ENCODE data around the gene ATP1B1. TPM values are rescaled to one million over a fixed set of nuclear protein-coding genes. Genes with fewer than 3 reads are reported as not detected.

Gene ATP1B1
- total RNA-seq, 2 donors from 2014 or later, result 200 to 342 TPM

DNA sequence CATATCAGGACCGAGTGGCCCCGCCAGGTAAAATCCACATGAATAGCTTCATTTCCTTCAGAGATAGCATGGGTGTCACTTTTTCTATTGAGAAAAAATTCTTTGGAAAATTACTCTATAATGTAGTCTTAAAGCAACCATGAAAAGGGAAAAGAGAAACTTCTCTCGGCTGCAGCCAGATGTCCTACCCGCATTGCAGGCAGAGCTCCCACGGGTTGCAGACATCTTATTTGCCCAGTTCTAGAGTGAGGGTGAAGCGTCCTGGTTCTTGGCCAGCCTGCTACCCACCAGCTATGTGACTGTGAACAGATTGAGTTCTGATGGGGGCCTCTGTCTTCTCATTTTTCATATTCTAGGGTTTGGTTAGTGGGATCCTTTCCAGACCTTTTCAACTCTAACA, 5.0 kb downstream of the ATP1B1 start:
- H3K27ac ChIP-seq, result peak overlapping the region; percentile 53 to 96
- TF ChIP-seq, protein P1, sequence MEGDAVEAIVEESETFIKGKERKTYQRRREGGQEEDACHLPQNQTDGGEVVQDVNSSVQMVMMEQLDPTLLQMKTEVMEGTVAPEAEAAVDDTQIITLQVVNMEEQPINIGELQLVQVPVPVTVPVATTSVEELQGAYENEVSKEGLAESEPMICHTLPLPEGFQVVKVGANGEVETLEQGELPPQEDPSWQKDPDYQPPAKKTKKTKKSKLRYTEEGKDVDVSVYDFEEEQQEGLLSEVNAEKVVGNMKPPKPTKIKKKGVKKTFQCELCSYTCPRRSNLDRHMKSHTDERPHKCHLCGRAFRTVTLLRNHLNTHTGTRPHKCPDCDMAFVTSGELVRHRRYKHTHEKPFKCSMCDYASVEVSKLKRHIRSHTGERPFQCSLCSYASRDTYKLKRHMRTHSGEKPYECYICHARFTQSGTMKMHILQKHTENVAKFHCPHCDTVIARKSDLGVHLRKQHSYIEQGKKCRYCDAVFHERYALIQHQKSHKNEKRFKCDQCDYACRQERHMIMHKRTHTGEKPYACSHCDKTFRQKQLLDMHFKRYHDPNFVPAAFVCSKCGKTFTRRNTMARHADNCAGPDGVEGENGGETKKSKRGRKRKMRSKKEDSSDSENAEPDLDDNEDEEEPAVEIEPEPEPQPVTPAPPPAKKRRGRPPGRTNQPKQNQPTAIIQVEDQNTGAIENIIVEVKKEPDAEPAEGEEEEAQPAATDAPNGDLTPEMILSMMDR (IDR thresholded peaks at IDR 0.05), result peak in 1 of 2 donors; percentile 13
- DNase-seq (ENCODE audit: low spot score), result no peak
- no peaks in the 10 kb centered on the region for H3K27me3 ChIP-seq
- H3K9me3 ChIP-seq, result no peaks in the 10 kb centered on the region
- no peak overlapping the region for H3K4me3 ChIP-seq
- H3K4me1 ChIP-seq, result peaks cover 0 to 72% of the 10 kb centered on the region in 2 donors
- H3K36me3 ChIP-seq, result peaks cover 37% of the 10 kb centered on the region

- DNase-seq (ENCODE audit: low spot score), result no peak
- Histone ChIP-seq H3K36me3 (peaks cover 43% of the 10 kb centered on the region), H3K27me3 (no peaks in the 10 kb centered on the region), H3K9me3 (no peaks in the 10 kb centered on the region), H3K27ac (peak overlapping the region; percentile 53 to 96), H3K4me3 (no peak overlapping the region), H3K4me1 (peaks cover 0 to 80% of the 10 kb centered on the region in 2 donors)
- TF ChIP-seq, protein P1 (IDR thresholded peaks at IDR 0.05), result no peak
Observed at GRCh38 chr1:169112241-169112640, 5.8 kb downstream of the ATP1B1 start.

DNA sequence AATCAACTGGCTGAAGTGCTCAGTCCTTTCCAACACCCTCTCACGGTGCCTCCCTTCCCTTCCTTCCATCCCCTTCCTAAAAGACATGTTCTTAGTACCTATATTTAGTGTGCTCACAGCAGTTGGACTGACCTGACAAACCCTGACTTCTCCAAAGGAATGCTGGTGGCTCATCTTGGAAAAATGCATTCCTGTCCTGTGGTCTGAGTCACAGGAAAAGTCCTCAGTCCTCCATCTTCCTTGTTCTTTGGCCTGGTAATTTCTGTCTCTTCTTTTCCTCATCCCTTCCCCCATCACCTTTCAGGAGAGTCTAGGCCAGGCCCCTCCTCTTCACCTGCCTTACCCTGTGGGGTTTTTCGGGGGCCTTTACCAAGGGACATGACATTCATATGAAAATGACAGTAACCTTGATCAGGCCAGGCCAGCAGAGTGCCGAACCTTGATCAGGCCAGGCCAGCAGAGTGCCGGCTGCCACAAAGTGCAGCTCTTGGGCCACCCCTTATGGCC, 7.2 kb downstream of the ATP1B1 start:
- TF ChIP-seq, protein P1 (IDR thresholded peaks at IDR 0.05), result no peak
- H3K4me1 ChIP-seq, result peaks cover 0 to 91% of the 10 kb centered on the region in 2 donors
- H3K27me3 ChIP-seq, result no peaks in the 10 kb centered on the region
- no peak overlapping the region for H3K4me3 ChIP-seq
- no peaks in the 10 kb centered on the region for H3K9me3 ChIP-seq
- no peak for DNase-seq (ENCODE audit: low spot score)
- peak overlapping the region; percentile 53 to 96 for H3K27ac ChIP-seq
- H3K36me3 ChIP-seq, result peaks cover 47% of the 10 kb centered on the region

DNA sequence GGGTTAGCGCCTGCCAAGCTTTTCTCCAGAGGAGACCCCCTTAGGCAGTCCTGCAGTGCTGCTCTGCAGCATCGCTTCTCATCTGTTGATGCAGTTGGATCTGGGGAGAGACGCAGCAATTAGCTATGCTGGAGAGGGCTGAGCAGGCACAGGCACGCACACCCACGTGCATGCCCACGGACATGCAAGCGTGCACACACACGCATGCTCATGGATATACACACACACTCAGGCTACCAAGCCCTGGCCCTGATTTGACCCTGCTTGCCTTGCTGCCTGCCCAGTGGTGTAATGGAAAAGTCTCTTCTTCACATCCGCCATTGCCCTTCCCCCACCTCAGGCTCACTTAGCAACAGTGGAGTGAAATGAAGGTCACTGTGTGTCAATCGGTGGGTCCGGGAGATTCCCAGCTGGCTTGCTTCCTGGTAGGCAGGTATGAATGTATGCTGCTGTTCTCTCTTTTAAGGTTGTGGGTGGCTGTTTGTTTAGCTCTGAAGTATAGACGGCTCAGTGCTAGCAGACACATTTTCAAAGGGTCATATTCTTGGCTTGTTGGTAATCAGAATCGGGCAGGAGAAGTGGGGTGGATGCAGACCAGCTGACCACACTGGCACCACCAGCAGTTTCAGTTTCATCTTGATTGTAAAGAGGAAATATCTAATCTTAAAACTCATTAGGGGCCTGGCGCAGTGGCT, 9.5 kb downstream of the ATP1B1 start:
- Histone ChIP-seq H3K9me3 (no peaks in the 10 kb centered on the region), H3K27ac (peak overlapping the region; percentile 43 to 96), H3K4me1 (peaks cover 0 to 81% of the 10 kb centered on the region in 2 donors), H3K4me3 (no peak overlapping the region), H3K36me3 (peaks cover 47% of the 10 kb centered on the region), H3K27me3 (no peaks in the 10 kb centered on the region)
- TF ChIP-seq, protein P1 (IDR thresholded peaks at IDR 0.05), result no peak
- DNase-seq (ENCODE audit: low spot score), result no peak

DNA sequence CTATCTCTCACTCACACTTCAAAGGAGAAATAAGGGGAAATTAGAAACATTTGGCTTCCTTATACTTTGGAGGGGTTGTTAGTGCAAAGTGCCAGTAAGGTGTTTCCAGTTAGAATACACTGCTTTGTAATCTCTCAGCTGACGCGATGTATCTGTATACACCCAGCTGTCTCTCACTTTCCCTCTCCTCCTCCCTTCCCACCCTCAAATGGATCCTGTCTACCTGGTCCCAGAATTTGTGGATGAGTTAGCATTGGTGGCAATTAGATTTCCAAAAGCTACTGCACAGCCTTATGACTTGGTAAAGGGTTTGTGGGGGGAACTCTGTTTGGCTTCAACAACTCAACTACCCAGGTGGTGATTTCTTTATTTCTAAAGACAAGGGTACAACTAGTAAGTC, 10.5 kb downstream of the ATP1B1 start:
- DNase-seq (ENCODE audit: low spot score), result no peak
- Histone ChIP-seq H3K36me3 (peaks cover 48% of the 10 kb centered on the region), H3K27ac (peak overlapping the region; percentile 43 to 96), H3K4me1 (peaks cover 0 to 75% of the 10 kb centered on the region in 2 donors), H3K9me3 (no peaks in the 10 kb centered on the region), H3K4me3 (no peak overlapping the region), H3K27me3 (no peaks in the 10 kb centered on the region)
- TF ChIP-seq, protein P1 (IDR thresholded peaks at IDR 0.05), result no peak
